GM21423 (cell line): ENCODE data around the gene OPN5.
"Not testable (repeated sequence)": the region's sequence is repeated elsewhere in the genome, so short reads cannot be mapped to it uniquely, and the experiment has no call there.

Experiments used
- ATAC-seq: cut with Tn5 transposase; IDR thresholded peaks from one replicate; pipeline ENCODE4 v1.9.1; 2021; ENCODE audit warnings: mild to moderate bottlenecking, moderate library complexity; ENCODE audit not compliant: unreplicated experiment

OPN5 gene

DNA sequence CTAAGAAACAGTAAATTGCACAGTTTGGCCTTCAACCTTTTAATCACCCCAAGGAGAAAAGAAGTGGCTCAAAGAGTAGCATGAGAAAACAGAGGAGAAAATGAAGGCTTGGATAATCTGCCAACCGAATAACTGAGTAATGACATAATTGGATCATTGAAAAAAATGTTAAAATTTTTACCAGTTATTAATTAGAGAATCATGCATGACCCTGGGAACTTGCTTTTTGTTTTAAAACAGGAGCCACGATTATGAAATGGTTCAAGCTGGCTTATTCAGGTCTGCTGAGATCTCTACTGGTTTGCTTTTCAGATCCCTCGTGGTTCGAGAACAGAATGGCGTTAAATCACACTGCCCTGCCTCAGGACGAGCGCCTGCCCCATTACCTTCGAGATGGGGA is at the start of gene OPN5:
OPN5 (plus strand) TSS at position 301 of the 400 bp plus-strand sequence; CDS start at position 336, 35 bp downstream.
- ATAC-seq = no peak

GRCh38 chr6:47733879-47734558 is 47.8 kb upstream of the OPN5 start:
- peak; percentile 76 for ATAC-seq

- ATAC-seq = no peak
Observed at GRCh38 chr6:47734831-47735481, 46.9 kb upstream of the OPN5 start.

DNA sequence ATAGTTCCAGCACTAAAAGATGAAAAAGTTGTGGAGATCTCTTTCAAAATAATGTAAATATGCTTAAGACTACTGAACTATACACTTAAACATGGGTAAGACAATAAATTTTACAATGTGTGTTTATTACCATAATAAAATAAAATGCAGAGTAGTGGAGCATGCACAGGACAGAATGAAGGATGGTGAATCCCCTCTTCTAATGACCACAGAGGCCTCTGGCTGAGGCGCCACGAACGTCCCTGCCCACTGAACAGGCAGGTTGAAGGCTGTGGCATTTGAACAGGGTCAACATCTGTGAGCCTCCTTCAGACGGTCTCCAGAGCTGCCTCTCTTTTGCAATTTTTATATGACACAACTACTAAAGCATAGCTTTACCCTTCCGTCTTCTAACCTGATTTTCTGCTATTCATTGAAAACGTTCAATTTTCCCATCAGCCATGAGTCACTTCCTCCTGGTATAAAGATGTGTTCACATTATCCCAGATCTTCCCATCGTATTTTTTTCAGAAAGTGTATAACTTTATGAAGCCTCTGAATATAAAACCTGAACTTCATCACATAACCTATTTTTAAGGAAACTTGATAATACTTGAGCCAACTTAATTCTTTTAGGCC is 45.6 kb upstream of the OPN5 start:
- ATAC-seq = no peak

- no peak for ATAC-seq
Observed at GRCh38 chr6:47737406-47737805, 44.4 kb upstream of the OPN5 start.

DNA sequence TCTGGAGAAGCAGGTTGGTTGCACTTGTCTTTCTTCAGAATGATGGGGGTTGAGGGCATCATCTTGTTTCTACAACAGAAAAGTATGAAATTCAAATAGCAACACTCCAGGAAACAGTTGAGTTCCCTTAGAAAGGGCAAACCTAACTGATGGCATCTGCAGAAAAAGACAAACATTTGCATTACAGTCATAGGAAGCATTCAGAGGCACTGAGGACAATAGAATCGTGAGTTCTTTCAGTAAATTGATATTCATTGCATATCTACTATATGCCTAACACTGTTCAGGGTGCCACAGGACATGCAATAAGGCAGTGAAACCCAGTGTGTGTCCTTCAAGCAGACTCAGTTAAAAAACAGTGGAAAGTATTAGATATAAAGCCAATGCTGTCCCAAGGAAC is 41.1 kb upstream of the OPN5 start:
- no peak for ATAC-seq

GRCh38 chr6:47741807-47742206 is 40.0 kb upstream of the OPN5 start:
- ATAC-seq = peak; percentile 55

DNA sequence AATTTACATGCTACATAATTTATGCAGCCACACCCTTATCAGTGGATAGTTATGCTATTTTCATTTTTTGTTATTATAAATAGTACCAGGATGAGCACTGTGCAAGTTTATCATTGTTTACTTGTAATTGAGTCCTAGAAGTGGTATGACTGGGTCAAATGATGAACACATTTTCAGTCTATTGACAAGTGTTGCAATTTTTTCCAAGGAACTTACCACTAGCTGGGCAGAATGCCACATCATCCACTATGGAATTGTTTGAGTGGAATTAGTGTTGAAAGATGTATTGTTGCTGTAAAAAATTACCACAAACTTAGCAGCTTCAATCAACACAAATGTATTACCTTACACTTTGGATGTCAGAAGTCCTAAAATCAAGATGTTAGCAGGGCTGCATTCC is 38.1 kb upstream of the OPN5 start:
- no peak for ATAC-seq

GRCh38 chr6:47745269-47745668 is 36.6 kb upstream of the OPN5 start:
- ATAC-seq = not testable (repeated sequence)

DNA sequence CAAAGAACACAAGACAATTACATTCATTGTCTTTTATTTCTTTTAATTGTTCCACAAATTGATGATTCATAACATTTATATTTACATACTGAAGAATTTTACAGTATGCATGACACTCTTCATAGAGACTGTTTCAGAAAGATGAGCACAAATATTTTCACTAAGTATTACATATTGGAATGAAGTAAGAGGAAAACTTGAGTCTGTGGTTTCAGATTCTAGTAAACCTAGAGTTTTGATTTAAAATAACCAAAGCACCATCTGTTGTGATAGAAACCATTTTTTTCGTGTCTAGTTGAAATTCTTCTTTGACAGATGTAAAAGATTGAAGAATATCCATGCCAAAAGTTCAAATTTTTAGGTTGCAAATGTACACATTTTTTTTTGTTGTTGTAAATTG is 32.1 kb upstream of the OPN5 start:
- ATAC-seq = no peak

- no peak for ATAC-seq
Observed at GRCh38 chr6:47752801-47753200, 29.0 kb upstream of the OPN5 start.

- ATAC-seq = no peak
Observed at GRCh38 chr6:47759364-47759763, 22.5 kb upstream of the OPN5 start.

DNA sequence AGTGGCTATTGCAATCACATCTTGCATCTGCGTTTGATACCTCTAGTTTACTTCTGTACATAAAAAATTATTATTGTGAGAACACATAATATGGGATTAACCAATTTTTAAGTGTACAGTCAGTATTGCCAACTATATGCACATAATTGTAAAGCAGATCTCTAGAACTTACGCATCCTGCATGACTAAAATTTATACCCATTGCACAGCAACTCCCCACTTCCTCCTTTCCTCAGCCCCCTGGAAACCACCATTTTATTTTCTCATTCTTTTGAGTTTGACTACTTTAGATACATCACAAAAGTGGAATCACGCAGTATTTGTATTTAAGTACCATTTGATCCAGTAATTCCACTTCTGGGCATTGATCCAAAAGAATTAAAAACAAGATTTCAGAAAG is 19.3 kb upstream of the OPN5 start:
- no peak for ATAC-seq

- no peak for ATAC-seq
Observed at GRCh38 chr6:47766445-47766844, 15.4 kb upstream of the OPN5 start.

DNA sequence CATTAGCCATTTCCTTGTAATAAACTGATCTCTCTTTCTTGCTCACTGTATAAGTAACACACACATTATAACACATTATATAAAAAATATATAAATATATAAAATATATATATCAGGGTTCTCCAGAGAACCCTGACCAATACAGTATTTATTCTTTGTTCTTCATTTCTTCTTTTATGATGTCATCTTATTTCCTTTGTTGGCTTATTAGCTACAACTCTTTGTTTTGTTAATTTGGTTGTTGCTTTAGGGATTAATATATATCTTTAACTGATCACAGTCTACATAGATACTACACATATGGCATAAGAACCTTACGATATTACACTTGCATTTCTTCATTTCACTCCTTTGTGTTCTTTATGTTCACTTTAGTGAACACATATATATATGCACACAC is 14.7 kb upstream of the OPN5 start:
- no peak for ATAC-seq

GRCh38 chr6:47769982-47770381 is 11.8 kb upstream of the OPN5 start:
- ATAC-seq = no peak

DNA sequence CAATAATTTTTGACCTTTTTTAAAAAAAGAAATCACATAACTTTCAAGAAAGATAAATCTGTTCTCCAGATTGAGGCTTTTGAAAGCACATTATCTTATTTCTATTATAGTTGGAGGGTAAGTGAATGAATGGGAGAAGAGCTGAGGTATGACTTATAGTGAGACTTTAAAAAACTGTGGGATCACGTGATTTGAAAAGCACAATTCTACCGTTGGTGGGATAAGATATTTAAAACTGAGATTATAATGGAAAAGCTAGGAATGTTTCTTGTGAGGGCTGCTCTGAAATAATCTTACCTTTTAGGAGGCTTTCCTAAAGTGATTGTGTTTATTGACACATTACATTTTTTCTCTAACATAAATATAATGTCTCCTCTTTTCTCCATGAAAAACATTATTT is 9.5 kb upstream of the OPN5 start:
- no peak for ATAC-seq

DNA sequence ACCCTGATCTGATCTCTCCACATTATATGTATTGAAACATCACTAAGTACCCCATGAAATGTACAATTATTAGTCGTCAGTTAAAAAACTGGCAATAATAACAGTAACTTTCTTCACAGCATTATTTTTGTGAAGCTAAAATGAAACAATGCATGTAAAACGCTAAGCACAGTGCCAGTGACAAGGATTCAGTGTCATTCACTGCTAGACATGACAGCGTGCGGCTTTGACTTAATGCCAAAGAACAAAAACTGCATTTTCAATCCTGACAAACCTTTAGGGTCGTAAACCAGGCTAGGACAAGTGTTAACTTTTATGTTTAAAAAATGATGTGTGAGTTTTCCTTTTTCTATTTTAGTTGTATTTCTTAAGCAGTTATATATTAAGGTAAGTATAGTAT is 8.8 kb upstream of the OPN5 start:
- no peak for ATAC-seq

DNA sequence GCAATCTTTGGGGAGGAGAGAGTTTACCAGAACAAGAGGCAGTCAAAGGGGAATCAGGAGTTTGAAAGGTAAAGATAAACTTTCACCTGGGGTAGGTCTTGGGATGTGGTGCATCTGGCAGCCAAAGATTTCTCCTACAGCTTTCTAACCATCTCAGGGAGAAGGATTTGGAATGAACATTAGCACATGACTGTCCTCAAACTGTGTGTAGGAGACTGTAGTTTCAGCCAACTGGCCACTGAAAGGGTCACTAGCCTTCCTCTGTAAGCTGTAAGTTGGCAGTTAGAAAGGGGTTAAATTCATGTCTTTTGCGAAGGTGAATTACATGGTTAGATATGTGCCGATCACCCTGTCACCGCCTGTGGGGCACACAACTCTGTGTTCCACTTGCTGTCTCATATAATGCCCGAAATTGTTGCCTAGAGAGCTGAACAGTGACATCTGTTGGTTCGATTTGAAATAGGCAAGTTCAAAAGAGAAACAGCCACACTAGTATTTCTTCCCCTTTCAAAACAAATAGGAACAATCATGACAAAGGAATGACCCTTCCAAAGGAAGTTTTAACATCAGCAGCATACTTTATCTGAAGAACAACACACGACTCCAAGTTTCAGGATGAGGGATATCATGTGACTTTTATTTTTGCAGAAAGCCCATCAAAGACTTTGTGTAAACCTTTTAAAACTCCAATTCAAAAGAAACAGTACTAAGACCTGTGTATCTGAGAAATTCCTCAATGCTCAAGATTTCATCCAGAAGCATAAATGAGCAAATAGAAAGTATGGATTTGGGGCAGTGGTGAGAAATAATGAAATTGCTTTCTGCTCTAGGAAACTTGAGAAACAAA is 1.1 kb upstream of the OPN5 start:
- ATAC-seq = peak; percentile 87

GRCh38 chr6:47785182-47785581 is 3.4 kb downstream of the OPN5 start:
- no peak for ATAC-seq
